ENCODE measurements around the gene NTRK2.

DNA sequence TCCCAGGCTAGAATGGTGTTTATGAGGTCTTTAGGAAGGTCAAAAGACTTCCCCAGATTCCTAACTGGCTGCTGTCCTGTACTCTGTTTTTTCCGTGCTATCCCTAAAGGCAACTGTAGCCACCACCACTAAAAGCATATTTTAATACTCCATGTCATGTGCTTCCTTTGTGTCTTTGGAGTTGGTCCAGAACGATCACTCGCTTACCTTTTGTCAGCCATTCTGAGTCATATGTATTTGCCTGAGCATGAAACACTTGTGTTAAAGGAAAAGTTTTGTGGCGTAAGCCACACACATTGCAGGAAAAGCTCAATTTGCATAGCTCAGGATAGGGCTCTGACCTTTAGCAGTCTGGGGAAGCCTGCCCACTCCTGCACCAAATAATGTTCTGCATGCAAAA lies 299.6 kb downstream of the NTRK2 start:
- TF ChIP-seq, protein P1, sequence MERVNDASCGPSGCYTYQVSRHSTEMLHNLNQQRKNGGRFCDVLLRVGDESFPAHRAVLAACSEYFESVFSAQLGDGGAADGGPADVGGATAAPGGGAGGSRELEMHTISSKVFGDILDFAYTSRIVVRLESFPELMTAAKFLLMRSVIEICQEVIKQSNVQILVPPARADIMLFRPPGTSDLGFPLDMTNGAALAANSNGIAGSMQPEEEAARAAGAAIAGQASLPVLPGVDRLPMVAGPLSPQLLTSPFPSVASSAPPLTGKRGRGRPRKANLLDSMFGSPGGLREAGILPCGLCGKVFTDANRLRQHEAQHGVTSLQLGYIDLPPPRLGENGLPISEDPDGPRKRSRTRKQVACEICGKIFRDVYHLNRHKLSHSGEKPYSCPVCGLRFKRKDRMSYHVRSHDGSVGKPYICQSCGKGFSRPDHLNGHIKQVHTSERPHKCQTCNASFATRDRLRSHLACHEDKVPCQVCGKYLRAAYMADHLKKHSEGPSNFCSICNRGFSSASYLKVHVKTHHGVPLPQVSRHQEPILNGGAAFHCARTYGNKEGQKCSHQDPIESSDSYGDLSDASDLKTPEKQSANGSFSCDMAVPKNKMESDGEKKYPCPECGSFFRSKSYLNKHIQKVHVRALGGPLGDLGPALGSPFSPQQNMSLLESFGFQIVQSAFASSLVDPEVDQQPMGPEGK (CRISPR knock-in tag; IDR thresholded peaks at IDR 0.05; ENCODE audit: borderline replicate concordance): no peak
- TF ChIP-seq ZFP30 (CRISPR knock-in tag; IDR thresholded peaks at IDR 0.05) (no peak), OSR1 (CRISPR knock-in tag; IDR thresholded peaks at IDR 0.05) (no peak)
